ENCODE measurements around the gene ENPP6.

- TF ChIP-seq CTCF (IDR thresholded peaks at IDR 0.05; ENCODE audit: low read length), result no peak
- no peak for TF ChIP-seq EZH2phosphoT487 (IDR thresholded peaks at IDR 0.05; ENCODE audit: low read length)
These were observed 114.0 kb downstream of the ENPP6 start for GRCh38 chr4:184103527-184104264.
